MCF 10A (cell line): ENCODE measurements around the gene ZNF433. TPM values are rescaled to one million over a fixed set of nuclear protein-coding genes. Genes with fewer than 3 reads are reported as not detected.

Source experiments
- BruUV-seq: library from RNA; stranded (reverse); fragments of 400-500 nt; replicated peaks from 2 replicates; lab custom pipeline; 2021; lab: Mats Ljungman, UMichigan
- CTCF ChIA-PET: fragments of 300-600 bp; sonication (Branson Sonifier 250); formaldehyde crosslinking; extraction: SDS; loops from one replicate; lab custom pipeline; 2021; ENCODE audit warnings: antibody characterized with exemption, inconsistent platforms; lab: Yijun Ruan, JAX
- POLR2A ChIA-PET: fragments of 300-600, 350-650 bp; sonication (Branson Sonifier 250); formaldehyde crosslinking; extraction: SDS; loops from one replicate; lab custom pipeline; 2020; ENCODE audit warnings: antibody characterized with exemption, inconsistent platforms; lab: Yijun Ruan, JAX
- DNase-seq: peaks from one replicate; pipeline ENCODE4 v3.0.0-alpha.2; 2018; ENCODE audit not compliant: unreplicated experiment
- H3K27ac Mint-ChIP-seq: one replicate; pipeline ENCODE4 v1.8.0; 2022; ENCODE audit warnings: mild to moderate bottlenecking, low read depth, mixed read lengths; ENCODE audit not compliant: unreplicated experiment
- H3K27me3 Mint-ChIP-seq: one replicate; pipeline ENCODE4 v1.8.0; 2022; ENCODE audit warnings: mixed read lengths; ENCODE audit not compliant: insufficient read depth, unreplicated experiment
- H3K36me3 Mint-ChIP-seq: one replicate; pipeline ENCODE4 v1.8.0; 2022; ENCODE audit warnings: mild to moderate bottlenecking, moderate library complexity, mixed read lengths; ENCODE audit not compliant: insufficient read depth, unreplicated experiment
- H3K4me1 Mint-ChIP-seq: one replicate; pipeline ENCODE4 v1.8.0; 2022; ENCODE audit warnings: mixed read lengths; ENCODE audit not compliant: insufficient read depth, unreplicated experiment
- H3K4me3 Mint-ChIP-seq: one replicate; pipeline ENCODE4 v1.8.0; 2022; ENCODE audit warnings: mild to moderate bottlenecking, moderate library complexity, mixed read lengths; ENCODE audit not compliant: unreplicated experiment
- H3K9me3 Mint-ChIP-seq: one replicate; pipeline ENCODE4 v1.8.0; 2022; ENCODE audit warnings: mixed read lengths; ENCODE audit not compliant: unreplicated experiment
- CTCF ChIP-seq: fragments of 200-600 bp; IDR thresholded peaks from one replicate; pipeline ENCODE4 v1.8.0; 2022; ENCODE audit warnings: antibody characterized with exemption, mild to moderate bottlenecking; ENCODE audit not compliant: unreplicated experiment
- intact Hi-C: fragments of 100-400 bp; cut with micrococcal nuclease; formaldehyde crosslinking; loops from 2 replicates; pipeline ENCODE4 v1.14.1; 2022
- total RNA-seq: library from RNA; stranded (reverse); gene quantifications from 2 replicates; pipeline ENCODE4 v1.2.3, GENCODE V29; 2022

Gene ZNF433
- total RNA-seq, 1 experiment from 2014 or later: 1.3 TPM

- intact Hi-C loops: no loop called here
- DNase-seq: no peak
- H3K4me3 Mint-ChIP-seq: peak overlapping the region; percentile 78
- TF ChIP-seq CTCF: no peak
- no peaks in the 10 kb centered on the region for H3K9me3 Mint-ChIP-seq
- no peaks in the 10 kb centered on the region for H3K27me3 Mint-ChIP-seq
- peak overlapping the region; percentile 84 for H3K27ac Mint-ChIP-seq
- ChIA-PET POLR2A (interaction anchor here (0.6 to 0.7 kb wide), 3 partner anchors 64 to 340 kb away, joined by 3 read pairs; partner anchors contain the start of gene ZNF700), CTCF (interaction anchor here (0.6 to 1.0 kb wide), 3 partner anchors 101 to 334 kb away, joined by 3 to 5 read pairs (median 4); no protein-coding TSS in a partner anchor)
- H3K36me3 Mint-ChIP-seq: no peaks in the 10 kb centered on the region
- BruUV-seq: TSS peak; percentile 67
- H3K4me1 Mint-ChIP-seq: peaks cover 7% of the 10 kb centered on the region
Measured at GRCh38 chr19:12034620-12035019, 859 bp downstream of the ZNF433 start.

- TF ChIP-seq CTCF: no peak
- no peak for DNase-seq
- Mint-ChIP-seq H3K27ac (peak overlapping the region; percentile 84), H3K36me3 (no peaks in the 10 kb centered on the region), H3K4me1 (peaks cover 7% of the 10 kb centered on the region), H3K9me3 (no peaks in the 10 kb centered on the region), H3K4me3 (peak overlapping the region; percentile 78), H3K27me3 (no peaks in the 10 kb centered on the region)
- BruUV-seq: no TSS peak
- ChIA-PET CTCF (interaction anchor here (0.6 to 1.0 kb wide), 2 partner anchors 102 to 334 kb away, joined by 3 to 4 read pairs; no protein-coding TSS in a partner anchor), POLR2A (no interaction called here)
- intact Hi-C loops: no loop called here
Measured at GRCh38 chr19:12034198-12034597, 1.3 kb downstream of the ZNF433 start.

GRCh38 chr19:12015753-12016116, 19.7 kb downstream of the ZNF433 start:
- Mint-ChIP-seq H3K4me1 (no peaks in the 10 kb centered on the region), H3K4me3 (no peak overlapping the region), H3K27me3 (no peaks in the 10 kb centered on the region), H3K27ac (no peak overlapping the region), H3K9me3 (peaks cover 28% of the 10 kb centered on the region), H3K36me3 (peaks cover 6% of the 10 kb centered on the region)
- no TSS peak for BruUV-seq
- POLR2A ChIA-PET: no interaction called here
- no peak for DNase-seq
- intact Hi-C loops: no loop called here
- CTCF ChIA-PET: interaction anchor here (0.6 kb wide), 1 partner anchor 29 kb away, joined by 5 read pairs; no protein-coding TSS in a partner anchor
- no peak for TF ChIP-seq CTCF

- Mint-ChIP-seq H3K9me3 (peaks cover 28% of the 10 kb centered on the region), H3K27ac (no peak overlapping the region), H3K4me1 (no peaks in the 10 kb centered on the region), H3K4me3 (no peak overlapping the region), H3K36me3 (peaks cover 6% of the 10 kb centered on the region), H3K27me3 (no peaks in the 10 kb centered on the region)
- CTCF ChIA-PET: interaction anchor here (0.6 kb wide), 1 partner anchor 28 kb away, joined by 5 read pairs; no protein-coding TSS in a partner anchor
- POLR2A ChIA-PET: no interaction called here
- BruUV-seq: no TSS peak
- intact Hi-C loops: no loop called here
- no peak for TF ChIP-seq CTCF
- no peak for DNase-seq
Measured at GRCh38 chr19:12015015-12015752, 20.3 kb downstream of the ZNF433 start.
